ENCODE data around the gene UBC. TPM values are rescaled to one million over a fixed set of nuclear protein-coding genes. Genes with fewer than 3 reads are reported as not detected.
A peak's percentile ranks its signal among the peaks of the same experiment; 100 is the strongest.

UBC gene
- total and polyA plus RNA-seq, 9 of the 15 experiments (the other 6 are each of a cell fraction or from before 2014, with no cell fraction given): 533 to 1,153 (median 813) TPM

DNA sequence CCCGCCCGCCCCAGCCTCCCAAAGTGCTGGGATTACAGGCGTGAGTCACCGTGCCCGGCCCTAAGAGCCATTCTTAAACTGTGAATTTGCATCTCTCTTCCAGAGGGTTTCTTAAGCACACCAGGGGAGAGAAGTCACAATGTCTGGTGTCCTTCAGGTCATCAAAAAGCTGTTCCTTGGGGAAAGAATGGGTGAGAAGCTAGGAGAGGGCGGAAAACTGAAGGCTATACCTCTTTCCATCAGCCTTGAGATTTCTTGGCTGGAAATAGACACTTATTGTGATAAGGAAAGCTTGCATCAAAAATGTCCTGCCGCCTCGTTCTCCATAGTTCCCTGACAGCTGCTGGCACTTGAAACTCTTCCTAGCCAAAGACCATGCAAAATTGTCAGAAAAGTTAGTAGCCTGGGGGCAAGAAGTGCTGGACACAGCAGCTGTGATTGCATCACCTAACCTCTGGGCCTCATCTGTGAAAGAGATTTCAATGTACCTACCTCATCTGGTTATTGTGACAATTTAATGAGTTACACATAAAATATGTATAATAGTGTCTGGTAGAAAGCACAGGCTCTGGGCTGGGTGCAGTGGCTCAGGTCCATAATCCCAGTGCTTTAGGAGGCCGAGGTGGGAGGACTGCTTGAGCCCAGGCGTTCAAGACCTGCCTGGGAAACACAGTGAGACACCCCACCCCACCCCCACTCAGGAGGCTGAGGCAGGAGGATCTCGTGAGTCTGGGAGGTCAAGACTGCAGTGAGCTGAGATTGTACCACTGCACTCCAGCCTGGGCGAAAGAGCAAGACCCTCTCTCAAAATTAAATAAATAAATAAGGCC lies 9.7 kb upstream of the UBC start (continued):
- peak; percentile 12; the same call in 1 of the 2 replicates for TF ChIP-seq PHF8 (IDR thresholded peaks at IDR 0.05; ENCODE audit: borderline replicate concordance, low read length)
- TF ChIP-seq BCOR (IDR thresholded peaks at IDR 0.05): peak; percentile 44; the same call in 1 of the 2 replicates
- no peak for TF ChIP-seq ETV6 (IDR thresholded peaks at IDR 0.05; ENCODE audit: borderline replicate concordance in 1 of 2, low read depth in 2 of 2, low read length in 1 of 2)
- TF ChIP-seq ETV6 (CRISPR knock-in tag; IDR thresholded peaks at IDR 0.05; ENCODE audit: borderline replicate concordance): no peak

DNA sequence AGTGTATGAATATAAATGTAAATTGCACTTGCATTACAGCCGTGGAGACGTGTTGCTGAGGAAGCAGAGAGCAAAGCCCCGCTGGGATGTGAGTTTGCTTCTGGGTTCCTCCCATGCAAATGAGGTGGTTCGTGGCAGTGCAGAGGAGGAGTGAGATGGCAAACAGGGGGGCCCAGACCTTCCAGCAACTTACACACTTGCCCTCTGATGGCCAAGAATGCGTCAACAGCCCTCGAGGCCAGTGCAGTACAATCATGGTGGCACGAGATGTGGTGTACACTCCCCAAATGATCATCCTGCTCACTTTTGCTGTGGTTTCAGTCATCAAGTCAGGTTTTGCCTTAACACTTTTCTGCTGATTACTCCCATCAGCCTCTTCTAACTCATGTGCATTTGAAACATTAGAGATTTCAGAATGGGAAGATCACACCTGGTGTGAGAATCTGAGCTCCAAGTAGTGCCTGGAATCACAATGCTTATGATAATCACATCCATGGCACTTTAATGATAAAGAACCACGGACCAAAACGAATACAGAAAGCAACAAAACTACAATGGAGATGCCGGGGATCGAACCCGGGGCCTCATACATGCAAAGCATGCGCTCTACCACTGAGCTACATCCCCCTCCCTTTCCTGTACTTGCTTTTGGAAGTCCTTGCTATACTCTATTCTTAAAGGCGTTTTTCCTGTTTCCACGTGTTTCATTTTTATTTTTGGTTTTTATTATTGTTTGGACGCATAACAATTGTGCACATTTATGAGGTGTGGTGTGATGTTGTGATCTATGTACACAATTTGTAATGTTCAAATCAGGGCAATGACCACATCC lies 7.0 kb upstream of the UBC start:
- no peaks in the 10 kb centered on the region for H3K36me3 ChIP-seq (ENCODE audit: control insufficient read depth, insufficient read depth, low read length)
- BruUV-seq (replicated peaks): no TSS peak
- peak; percentile 56 for FAIRE-seq
- no peaks in the 10 kb centered on the region for H4K20me1 ChIP-seq (replicated peaks; ENCODE audit: control insufficient read depth, insufficient read depth, low read length)
- H3K4me3 ChIP-seq: peak overlapping the region; percentile 41
- POLR2A ChIA-PET: interaction anchor here (0.6 to 9.2 kb wide), 7 partner anchors 8 to 96 kb away, joined by 3 to 123 read pairs (median 12); partner anchors contain the start of gene UBC
- intact Hi-C loops (cut with micrococcal nuclease): no loop called here
- H3K79me2 ChIP-seq (ENCODE audit: control insufficient read depth, insufficient read depth, low read length): no peaks in the 10 kb centered on the region
- H3K4me2 ChIP-seq (ENCODE audit: insufficient read depth, low read length): peak overlapping the region; percentile 87
- peak overlapping the region; percentile 50 to 67; a peak in 3 of 4 replicates for H3K9ac ChIP-seq (ENCODE audit: insufficient read depth in 1 of 2, low read depth in 2 of 2, low read length in 2 of 2)
- H2AFZ ChIP-seq (ENCODE audit: low read depth, low read length): peak overlapping the region; percentile 92
- H3K9me1 ChIP-seq (ENCODE audit: control insufficient read depth, insufficient read depth, low read length): no peaks in the 10 kb centered on the region
- 4% methylated on average over 16 of the region's 16 CpGs for WGBS (ENCODE audit: insufficient coverage, low coverage, missing lambda C conversion rate)
- CTCF ChIA-PET (ENCODE audit: low intra/inter-chr PET ratio): no interaction called here
- no peaks in the 10 kb centered on the region for H3K27me3 ChIP-seq (ENCODE audit: control insufficient read depth in 2 of 2, insufficient read depth in 2 of 2, low read length in 2 of 2)
- peaks cover 25 to 42% of the 10 kb centered on the region in 2 experiments for H3K4me1 ChIP-seq (replicated peaks in 1 of 2; ENCODE audit: control insufficient read depth in 2 of 2, insufficient read depth in 2 of 2, low read length in 2 of 2)
- peak; percentile 27 to 82 (median 43) for DNase-seq (ENCODE audit: extremely low read depth in 1 of 4, low spot score in 3 of 4)
- ATAC-seq: peak; percentile 12
- in situ Hi-C loops (cut with MboI): no loop called here
- peak overlapping the region; percentile 100 for H3K27ac ChIP-seq (ENCODE audit: extremely low read depth, low read depth, low read length)
- H3K9me3 ChIP-seq (replicated peaks; ENCODE audit: control insufficient read depth, insufficient read depth, low read depth, low read length): no peaks in the 10 kb centered on the region
- TF ChIP-seq EWSR1 (IDR thresholded peaks at IDR 0.05; ENCODE audit: borderline replicate concordance, low read depth, partially characterized antibody) (no peak), NUFIP1 (IDR thresholded peaks at IDR 0.05; ENCODE audit: partially characterized antibody) (no peak), IRF2 (CRISPR knock-in tag; IDR thresholded peaks at IDR 0.05) (no peak), BACH1 (tag; IDR thresholded peaks at IDR 0.05) (no peak), ZNF282 (CRISPR knock-in tag; IDR thresholded peaks at IDR 0.05) (no peak), RBBP5 (IDR thresholded peaks at IDR 0.05; ENCODE audit: borderline replicate concordance, insufficient read depth, low read length, poor library complexity, severe bottlenecking) (no peak), ARID1B (IDR thresholded peaks at IDR 0.05) (0 out of 2 replicates have a peak, but pooled peaks have one; percentile 12)
- TF ChIP-seq, protein P1, sequence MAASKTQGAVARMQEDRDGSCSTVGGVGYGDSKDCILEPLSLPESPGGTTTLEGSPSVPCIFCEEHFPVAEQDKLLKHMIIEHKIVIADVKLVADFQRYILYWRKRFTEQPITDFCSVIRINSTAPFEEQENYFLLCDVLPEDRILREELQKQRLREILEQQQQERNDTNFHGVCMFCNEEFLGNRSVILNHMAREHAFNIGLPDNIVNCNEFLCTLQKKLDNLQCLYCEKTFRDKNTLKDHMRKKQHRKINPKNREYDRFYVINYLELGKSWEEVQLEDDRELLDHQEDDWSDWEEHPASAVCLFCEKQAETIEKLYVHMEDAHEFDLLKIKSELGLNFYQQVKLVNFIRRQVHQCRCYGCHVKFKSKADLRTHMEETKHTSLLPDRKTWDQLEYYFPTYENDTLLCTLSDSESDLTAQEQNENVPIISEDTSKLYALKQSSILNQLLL (CRISPR knock-in tag; IDR thresholded peaks at IDR 0.05; ENCODE audit: borderline replicate concordance): no peak
- TF ChIP-seq, protein P2, sequence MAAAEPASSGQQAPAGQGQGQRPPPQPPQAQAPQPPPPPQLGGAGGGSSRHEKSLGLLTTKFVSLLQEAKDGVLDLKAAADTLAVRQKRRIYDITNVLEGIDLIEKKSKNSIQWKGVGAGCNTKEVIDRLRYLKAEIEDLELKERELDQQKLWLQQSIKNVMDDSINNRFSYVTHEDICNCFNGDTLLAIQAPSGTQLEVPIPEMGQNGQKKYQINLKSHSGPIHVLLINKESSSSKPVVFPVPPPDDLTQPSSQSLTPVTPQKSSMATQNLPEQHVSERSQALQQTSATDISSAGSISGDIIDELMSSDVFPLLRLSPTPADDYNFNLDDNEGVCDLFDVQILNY (CRISPR knock-in tag; IDR thresholded peaks at IDR 0.05): no peak

Measured in K562 (cell line).